HG02642 (cell line): ENCODE measurements around the gene TCP11L1.
A peak's percentile ranks its signal among the peaks of the same experiment; 100 is the strongest.

Source experiments
- ATAC-seq: cut with Tn5 transposase; IDR thresholded peaks from one replicate; pipeline ENCODE4 v1.9.1; 2021; ENCODE audit warnings: mild to moderate bottlenecking; ENCODE audit not compliant: unreplicated experiment, poor library complexity

TCP11L1 gene, protein sequence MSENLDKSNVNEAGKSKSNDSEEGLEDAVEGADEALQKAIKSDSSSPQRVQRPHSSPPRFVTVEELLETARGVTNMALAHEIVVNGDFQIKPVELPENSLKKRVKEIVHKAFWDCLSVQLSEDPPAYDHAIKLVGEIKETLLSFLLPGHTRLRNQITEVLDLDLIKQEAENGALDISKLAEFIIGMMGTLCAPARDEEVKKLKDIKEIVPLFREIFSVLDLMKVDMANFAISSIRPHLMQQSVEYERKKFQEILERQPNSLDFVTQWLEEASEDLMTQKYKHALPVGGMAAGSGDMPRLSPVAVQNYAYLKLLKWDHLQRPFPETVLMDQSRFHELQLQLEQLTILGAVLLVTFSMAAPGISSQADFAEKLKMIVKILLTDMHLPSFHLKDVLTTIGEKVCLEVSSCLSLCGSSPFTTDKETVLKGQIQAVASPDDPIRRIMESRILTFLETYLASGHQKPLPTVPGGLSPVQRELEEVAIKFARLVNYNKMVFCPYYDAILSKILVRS

DNA sequence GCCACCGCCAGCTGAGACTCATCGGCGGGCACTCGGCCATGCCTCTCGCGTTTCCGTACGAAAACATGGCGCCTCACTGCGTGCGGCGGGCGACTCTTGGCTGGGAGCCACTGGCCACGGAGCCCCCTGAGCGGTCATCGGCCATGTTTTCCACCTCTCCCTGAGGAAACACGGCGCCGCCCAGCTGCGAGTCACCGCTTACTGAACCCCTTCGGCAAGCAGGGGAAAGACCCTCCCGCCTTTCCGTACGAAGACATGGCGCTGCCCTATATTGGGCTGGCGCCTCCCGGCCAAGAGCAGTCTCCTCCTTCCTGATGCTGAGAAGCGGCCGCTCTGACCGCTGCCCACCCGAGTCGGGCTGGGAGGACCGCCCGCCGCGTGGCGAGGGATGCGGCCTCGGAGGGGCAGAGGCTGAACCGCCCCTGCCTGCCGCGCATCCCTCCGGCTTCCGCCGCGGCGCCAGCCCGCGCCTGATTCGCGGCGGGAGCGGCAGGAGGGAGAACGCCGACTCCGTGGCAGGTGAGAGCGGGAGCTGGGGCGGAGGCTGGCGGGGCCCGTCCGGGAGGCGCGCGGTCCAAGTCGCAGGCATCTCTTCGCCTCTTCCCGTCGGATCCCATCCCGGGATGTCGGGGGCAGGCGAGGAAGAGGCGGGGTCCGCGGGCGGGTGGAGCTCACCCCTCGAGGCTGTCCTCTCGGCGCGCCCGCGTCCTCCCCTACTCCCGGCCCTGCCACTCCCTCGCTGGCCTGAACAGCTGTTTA is at the start of gene TCP11L1:
Gene TCP11L1 (plus strand): TSS at position 299 of the 759 bp plus-strand sequence. CDS start 4,202 bp downstream, outside the sequence.
- ATAC-seq = peak; percentile 83

DNA sequence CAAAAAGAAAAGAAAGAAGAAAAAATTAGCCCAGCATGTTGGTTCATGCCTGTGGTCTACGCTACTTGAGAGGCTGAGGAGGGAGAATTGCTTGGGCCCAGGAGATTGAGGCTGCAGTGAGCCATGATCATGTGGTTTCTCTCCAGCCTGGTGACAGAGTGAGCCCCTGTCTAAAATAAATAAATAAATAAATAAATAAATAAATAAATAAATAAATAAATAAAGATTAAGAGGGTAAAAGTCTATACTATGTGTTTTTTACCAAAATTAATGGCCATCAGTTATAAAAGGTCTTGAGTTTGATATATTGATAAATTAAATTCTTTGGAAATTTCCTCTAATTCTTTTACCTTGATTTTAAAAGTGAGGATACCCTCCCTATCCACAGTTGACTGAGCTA is 48.9 kb upstream of the TCP11L1 start:
- no peak for ATAC-seq

DNA sequence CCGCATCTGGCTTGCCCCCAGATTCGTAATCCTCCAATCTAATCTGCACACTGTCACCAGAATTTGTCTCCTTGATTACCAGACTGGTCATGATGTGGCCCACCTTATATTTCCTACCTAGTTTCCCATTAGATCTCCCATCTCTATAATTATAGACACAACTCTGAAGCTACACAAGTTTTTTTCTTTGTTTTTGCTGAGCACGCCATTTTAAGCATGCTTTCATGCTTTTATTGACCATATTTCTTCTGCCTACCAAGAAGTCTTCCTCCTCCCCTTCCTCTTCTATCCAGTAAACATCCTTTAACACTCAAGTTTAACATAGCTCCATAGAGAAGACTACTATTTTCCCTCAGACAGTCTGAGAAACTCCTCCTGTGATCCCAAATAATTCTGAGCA is 47.9 kb upstream of the TCP11L1 start:
- no peak for ATAC-seq

DNA sequence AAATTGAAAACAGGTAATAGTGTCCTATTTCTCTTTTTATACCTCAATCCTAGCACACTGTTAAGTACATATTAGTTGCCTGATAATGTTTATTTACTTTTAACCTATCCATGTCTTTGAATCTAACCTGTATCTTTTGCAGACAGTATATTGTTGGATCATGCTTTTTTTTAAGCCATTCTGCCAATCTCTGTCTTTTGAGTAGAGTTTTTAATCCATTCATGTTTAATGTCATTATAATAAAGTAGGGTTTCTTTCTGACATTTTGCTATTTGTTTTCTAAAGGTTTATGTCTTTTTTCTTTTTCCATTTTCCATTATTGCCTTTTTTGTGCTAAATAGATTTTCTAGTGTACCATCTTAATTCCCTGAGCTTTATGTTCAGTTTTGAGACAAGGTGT is 47.5 kb upstream of the TCP11L1 start:
- no peak for ATAC-seq

DNA sequence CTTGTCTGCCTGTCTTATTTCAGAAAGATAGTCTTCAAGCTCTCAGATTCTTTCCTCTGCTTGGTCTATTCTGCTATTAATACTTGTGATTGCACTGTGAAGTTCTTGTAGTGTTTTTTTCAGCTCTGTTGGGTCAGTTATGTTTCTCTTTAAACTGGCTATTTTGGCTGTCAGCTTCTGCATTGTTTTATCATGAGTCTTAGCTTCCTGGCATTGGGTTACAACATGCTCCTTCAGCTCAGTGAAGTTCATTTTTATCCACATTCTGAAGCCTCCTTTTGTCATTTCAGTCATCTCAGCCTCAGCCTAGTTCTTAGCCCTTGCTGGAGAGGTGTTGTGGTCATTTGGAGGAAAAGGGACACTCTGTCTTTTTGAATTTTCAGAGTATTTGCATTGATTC is 39.2 kb upstream of the TCP11L1 start:
- no peak for ATAC-seq

DNA sequence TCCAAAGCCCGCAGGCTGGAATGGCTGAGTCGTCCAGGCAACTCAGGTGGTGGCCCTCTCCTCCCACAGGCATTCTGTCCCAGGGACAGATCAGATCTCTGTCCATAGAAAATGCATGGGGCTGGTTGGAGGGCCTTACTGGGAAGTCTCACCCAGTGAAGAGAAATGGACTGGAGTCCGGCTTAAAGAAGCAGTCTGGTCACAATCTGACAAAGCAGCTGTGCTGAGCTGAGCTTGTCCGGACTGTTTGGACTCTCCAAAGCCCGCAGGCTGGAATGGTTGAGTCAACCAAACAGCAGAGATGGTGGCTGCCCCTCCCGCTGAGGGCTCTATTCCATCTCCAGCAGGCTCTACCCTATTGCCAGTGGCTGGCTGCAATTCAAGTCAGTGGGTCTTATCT is 38.1 kb upstream of the TCP11L1 start:
- ATAC-seq = no peak

DNA sequence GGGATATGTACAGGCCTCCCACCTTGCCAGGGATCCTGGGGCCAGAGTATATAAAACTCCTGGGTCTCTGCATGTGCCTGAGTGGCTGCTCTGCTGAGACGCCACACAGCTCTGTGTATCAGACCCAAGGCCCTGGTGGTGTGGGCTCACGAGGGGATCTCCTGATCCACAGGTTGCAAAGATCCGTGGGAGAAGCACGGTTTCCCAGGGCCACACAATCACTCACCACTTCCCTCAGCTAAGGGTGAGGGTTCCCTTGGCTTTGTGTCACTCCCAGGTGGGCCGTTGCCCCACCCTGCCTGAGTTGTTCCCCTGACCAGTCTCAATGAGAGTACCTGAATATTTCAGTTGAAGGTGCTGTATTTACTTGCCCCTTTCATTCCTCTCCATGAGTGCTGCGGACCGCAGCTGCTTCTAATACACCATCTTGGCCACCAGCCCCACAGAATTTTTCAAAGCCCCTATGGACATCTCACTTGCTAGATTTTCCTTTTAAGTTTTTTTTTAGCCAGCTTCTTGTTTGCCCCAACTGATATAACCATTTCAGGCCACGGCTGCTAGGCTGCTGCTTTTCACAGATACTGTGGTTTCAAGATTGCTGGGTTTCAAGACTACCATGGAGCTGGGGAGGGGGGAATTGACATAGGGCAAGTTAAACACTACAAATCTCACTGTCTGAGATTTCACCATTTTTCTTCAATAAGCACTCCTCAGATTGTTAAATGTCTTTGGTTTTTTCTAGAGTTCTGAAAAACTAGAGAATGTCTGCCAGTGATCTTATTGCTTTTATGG is 37.4 kb upstream of the TCP11L1 start:
- no peak for ATAC-seq

DNA sequence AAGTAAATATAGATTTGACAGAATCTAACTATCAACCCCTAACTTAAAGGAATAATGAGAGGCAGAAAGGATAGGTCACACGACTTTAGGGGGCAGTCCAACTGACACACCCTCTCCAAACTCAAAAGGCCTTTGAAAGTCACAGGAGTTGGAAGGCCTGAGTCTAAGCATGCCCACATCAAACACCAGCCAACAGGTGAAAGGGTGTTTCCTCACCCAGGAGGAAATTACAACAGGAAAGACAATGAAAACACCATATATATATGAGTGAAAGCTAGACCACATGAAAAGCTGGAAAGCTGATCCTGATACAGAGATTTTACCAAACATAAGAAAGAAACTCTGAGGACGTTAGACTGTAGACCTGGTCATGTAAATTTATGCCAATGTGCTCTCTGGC is 34.2 kb upstream of the TCP11L1 start:
- no peak for ATAC-seq

DNA sequence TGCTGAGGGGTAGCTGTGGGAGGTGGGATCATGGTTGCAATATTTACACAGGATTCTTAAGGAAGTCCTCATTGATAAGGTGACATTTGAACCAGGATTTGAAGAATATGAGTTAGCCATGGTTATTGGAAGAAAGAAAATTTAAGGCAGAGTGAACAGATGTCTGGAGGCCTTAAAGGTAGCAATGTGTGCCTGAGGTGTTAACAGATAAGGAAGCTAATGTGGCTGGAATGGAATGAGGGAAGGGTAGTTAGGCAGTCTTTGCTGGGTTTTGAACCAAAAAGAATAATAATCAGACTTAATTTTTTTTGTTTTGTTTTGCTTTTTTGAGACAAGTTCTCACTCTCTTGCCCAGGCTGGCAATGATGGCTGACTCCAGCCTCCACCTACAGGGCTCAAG is 33.4 kb upstream of the TCP11L1 start:
- ATAC-seq = no peak

DNA sequence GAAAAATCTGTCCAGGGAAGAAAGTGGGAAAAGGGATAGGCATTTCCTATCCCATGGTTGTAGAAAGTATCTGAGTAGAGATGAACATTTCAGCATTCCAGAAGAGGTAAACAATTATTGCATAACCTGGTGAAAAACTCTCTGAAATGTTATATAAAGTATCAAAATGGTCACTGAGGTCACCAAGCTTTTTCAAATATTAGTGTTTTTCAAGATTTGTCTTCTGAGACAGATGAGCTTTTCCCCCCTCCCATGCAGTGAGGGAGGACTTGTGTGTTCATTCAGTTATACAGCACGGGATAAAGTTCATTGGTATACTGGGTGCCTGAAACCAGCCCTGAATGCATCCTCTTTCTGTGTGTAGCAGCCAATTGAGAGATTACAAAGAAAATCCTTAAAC is 25.6 kb upstream of the TCP11L1 start:
- no peak for ATAC-seq

DNA sequence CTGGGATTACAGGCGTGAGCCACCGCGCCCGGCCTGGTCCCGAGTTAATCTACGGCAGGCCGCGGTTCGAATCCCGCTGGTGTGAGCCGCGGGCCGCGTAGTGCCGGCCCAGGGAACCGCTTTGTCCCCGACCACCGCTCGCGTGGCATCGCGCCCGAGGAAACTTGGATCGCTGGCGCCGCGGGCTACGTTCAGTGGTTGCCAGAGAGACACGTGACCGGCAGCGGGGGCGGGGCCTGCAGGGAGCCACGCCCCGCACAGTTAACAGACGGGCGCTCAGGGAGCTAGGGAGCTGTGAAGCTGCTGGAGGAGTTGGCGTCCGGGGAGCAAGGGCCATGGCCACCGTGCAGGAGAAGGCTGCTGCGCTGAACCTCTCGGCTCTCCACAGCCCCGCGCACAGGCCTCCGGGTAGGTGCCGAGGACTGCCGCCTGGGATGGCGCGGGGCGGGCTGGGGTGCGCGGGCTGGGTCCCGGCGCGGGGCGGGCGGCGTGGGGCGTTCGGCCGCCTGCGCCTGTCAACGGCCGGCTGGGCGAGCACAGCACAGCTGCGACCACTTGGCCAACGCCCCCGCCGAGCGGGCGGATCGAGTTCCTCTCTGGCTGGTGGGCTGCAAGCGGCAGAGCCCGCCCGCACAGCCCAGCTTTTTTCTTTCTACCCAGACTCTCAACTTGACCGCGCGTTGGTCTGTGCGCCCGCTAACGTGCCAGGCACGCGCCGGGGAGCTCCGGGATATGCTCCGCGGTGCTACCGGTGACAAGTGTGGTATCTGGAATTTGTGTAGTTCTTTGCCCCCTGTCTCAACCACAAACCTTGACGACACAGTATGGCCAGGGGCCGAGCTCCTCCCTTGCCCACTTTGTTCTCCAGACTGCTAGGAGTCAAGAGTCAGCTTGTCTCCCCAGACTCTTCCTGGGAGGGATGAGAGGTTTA is 23.5 kb upstream of the TCP11L1 start, which contains the start of gene DEPDC7:
Gene DEPDC7 (plus strand): TSS at position 258 of the 931 bp plus-strand sequence. CDS start 78 bp downstream, at position 336.
- ATAC-seq = peak; percentile 77

DNA sequence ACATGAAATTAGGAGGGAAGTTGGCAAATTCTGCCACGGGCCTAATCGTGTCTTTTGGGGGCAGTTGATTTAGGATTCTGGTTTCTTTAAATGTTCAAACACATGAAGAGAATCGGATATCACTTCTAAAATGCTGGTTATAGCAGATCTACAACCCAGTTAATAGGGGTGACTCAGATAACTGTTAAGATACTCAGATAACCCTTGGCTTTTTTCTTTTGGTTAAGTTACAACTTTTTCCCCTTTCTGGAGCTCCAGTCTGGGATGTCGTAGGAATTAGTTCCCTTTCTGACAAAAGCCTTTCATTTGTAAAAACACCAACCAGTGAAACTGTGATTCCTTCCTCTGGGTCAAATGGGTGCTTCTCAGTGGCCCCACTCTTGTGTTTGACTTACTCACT is 22.7 kb upstream of the TCP11L1 start:
- no peak for ATAC-seq

DNA sequence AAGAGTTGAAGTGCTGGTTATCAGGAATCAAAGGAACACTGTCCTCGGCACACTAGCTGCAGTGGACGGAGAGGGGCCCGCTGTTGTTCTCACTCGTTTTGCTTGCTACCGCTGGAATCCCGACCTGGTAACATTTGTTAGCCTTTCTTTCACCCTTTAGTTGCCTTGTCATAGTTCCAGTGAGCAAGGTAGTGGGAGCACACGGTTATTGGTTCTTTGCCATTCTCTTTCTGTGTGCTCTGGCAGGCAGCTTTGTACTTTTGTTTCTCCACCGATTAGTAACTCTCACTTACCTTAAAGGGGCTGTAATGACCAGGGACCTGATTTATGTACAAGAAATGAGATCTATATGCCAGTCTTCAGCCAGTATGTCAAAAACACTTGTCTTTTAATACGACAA is 21.9 kb upstream of the TCP11L1 start:
- no peak for ATAC-seq

DNA sequence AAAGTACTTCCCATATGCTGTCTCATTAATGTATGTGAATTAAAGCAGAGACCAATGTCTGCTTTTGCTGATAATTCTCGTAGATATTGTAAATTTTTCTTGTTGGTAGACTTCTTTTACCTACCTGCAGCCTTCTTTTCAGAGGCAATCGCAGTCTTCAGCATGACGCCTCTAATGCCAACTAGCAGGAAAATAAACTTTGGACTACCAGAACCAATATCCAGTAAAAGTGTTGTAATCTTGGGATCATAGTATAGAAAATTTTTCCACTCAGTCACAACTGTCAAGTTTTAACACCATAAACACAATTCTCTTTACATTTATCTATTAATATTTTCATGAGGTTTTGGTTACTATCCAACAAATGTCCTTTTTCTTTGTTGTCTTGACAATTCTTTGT is 21.4 kb upstream of the TCP11L1 start:
- ATAC-seq = no peak

DNA sequence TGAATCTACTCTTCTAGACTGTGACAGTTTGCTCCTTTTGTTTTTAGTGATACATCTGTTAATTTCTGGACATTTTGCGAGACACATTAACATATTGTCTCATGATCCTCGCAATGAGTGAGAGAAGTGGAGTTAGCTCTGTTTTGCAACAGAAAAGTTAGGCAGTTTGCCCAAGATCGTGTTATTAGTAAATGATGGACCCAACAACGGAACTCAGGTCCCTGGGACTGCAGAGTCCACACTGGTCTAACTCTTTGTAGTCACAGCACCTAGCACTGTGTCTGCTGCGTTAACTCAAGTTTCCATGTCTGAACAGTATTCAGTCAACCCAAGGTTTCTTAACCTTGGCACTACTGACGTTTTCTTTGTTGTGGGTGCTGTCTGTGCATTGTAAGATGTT is 20.5 kb upstream of the TCP11L1 start:
- no peak for ATAC-seq

DNA sequence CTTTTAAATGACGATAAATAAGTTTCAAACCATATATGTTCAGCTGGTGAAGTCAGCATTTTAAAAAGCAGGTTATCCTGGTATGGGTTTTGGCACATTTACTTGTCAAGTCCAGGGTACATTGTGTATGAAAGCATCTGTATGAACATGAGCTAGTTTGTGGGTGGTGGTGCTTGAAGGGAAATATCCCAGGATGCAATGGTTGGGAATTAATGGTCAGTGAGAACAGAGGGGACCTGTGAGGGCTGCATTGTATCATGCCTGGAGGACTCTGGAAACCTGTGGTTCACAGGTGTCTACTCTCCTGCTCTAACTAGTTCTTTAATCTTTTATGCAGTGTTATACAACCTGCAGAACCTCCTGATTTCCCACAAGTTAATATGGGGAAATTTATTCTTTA is 17.9 kb upstream of the TCP11L1 start:
- no peak for ATAC-seq

DNA sequence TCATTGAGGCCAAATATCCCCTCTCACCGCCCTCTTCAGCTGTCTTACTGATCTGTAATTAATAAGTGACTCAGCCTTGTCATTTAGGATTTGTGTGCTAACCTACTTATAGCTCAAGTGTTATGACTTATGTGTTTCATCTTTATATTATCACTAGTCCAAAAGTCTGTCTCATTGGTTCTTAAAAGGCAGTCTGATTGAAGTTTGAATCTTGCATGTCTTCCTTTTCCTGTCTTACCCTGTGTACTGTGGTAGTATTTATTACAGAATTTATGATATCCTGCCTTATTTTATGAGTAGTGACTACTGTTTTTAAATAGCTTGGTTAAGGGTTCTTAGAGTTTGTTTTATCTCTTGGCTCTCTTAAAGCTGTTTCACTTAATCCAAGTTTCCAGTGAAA is 17.4 kb upstream of the TCP11L1 start:
- no peak for ATAC-seq

DNA sequence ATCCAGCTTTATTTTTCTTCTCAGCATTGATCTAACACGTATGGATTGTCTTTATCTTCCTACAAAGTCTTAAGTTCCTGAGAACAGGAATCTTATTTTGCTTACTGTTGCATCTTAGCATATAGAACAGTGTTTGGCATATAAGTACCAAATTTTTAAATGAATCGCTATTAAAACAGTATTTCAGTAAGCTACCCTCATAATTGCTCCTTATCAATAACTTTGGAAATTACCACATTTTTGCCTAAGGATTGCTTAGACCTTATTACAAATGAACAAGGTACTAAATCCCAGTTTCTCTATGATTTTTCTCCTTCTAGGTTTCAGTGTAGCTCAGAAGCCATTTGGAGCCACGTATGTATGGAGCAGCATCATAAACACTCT is 14.0 kb upstream of the TCP11L1 start:
- no peak for ATAC-seq

DNA sequence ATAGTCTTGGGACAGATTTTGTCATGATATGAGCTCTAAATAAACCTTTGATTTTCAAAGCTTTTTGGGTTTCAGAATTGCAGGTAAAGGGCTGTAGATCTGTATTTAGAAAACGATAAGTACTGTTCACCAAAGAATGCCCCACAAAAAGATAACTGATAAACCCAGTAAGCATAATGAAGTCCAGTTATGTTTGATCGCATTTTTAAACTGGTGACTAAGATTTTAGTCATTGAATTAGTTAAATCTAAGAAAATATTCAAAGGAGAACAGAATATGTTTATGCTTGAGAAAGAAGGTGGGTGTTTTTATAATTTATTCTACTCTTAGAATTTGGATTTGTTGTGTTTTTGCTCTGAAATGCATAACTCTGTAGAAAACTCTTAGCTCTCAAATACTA is 12.1 kb upstream of the TCP11L1 start:
- ATAC-seq = no peak
